ENCODE data around the gene AHCTF1. TPM values are rescaled to one million over a fixed set of nuclear protein-coding genes. Genes with fewer than 3 reads are reported as not detected.
"Not testable (repeated sequence)": the region's sequence is repeated elsewhere in the genome, so short reads cannot be mapped to it uniquely, and the experiment has no call there.

The AHCTF1 gene
- total RNA-seq, 1 experiment from 2014 or later, result 61.3 TPM

DNA sequence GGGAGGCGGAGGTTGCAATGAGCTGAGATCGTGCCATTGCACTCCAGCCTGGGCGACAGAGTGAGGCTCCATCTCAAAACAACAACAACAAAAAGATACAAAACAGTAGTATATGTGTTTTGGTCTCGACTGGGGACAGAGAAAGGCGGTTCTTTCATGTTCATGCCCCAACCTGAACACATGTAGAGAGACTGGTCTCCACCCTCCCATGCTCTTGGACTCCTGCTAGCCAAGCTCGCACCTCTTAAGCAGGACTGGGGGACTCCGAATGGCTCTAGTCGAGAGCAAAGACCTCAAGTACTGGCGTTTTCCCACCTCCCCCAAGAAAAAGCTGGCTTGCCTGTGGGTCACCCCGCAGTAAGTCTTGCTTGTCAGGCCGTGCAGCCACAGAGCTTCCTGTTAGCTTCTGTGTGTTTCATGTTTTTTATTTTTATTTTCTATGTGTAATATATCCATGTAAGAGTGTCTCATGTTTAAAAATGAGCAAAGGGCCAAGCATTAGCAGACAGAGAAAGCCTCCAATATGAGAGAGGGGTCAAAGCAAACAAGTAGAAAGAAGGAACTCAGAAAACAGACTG lies 116.0 kb downstream of the AHCTF1 start:
- no peak for DNase-seq
- intact Hi-C loops (cut with micrococcal nuclease; ENCODE audit: unreplicated experiment), result no loop called here
- TF ChIP-seq, protein P1, sequence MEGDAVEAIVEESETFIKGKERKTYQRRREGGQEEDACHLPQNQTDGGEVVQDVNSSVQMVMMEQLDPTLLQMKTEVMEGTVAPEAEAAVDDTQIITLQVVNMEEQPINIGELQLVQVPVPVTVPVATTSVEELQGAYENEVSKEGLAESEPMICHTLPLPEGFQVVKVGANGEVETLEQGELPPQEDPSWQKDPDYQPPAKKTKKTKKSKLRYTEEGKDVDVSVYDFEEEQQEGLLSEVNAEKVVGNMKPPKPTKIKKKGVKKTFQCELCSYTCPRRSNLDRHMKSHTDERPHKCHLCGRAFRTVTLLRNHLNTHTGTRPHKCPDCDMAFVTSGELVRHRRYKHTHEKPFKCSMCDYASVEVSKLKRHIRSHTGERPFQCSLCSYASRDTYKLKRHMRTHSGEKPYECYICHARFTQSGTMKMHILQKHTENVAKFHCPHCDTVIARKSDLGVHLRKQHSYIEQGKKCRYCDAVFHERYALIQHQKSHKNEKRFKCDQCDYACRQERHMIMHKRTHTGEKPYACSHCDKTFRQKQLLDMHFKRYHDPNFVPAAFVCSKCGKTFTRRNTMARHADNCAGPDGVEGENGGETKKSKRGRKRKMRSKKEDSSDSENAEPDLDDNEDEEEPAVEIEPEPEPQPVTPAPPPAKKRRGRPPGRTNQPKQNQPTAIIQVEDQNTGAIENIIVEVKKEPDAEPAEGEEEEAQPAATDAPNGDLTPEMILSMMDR (IDR thresholded peaks at IDR 0.05; ENCODE audit: unreplicated experiment), result no peak
- no peaks in the 10 kb centered on the region for H3K4me1 Mint-ChIP-seq (ENCODE audit: low read depth, unreplicated experiment)
- H3K36me3 Mint-ChIP-seq (ENCODE audit: insufficient read depth, unreplicated experiment), result no peaks in the 10 kb centered on the region
- no peaks in the 10 kb centered on the region for H3K9me3 Mint-ChIP-seq (ENCODE audit: low read depth, unreplicated experiment)
- BruUV-seq (replicated peaks), result no TSS peak
- CTCF ChIA-PET, result no interaction called here
- H3K27ac Mint-ChIP-seq (ENCODE audit: unreplicated experiment), result no peak overlapping the region
- H3K4me3 Mint-ChIP-seq (ENCODE audit: low read depth, unreplicated experiment), result no peak overlapping the region
- peaks cover 69% of the 10 kb centered on the region for H3K27me3 Mint-ChIP-seq (ENCODE audit: unreplicated experiment)

DNA sequence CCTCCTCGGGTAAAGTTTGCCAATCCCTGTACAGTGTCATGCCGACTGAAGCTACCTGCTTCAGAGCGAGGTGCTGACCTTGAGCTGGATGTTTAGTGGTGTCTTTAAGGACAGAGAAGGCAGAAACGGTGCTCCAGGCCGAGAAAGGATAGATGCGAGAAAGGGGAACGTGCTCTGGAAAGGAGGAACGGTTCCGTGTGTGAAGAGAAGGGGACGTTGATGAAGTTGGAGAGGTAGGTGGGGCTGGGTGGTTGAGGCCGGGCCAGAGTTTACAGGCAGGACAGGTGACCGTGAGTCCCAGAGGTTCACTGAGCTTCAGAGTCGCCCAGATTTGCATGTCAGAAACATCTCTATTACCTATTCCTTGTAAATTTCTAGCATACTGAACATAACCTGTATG lies 116.9 kb downstream of the AHCTF1 start:
- no peak overlapping the region for H3K27ac Mint-ChIP-seq (ENCODE audit: unreplicated experiment)
- no peaks in the 10 kb centered on the region for H3K9me3 Mint-ChIP-seq (ENCODE audit: low read depth, unreplicated experiment)
- DNase-seq, result no peak
- CTCF ChIA-PET, result no interaction called here
- intact Hi-C loops (cut with micrococcal nuclease; ENCODE audit: unreplicated experiment), result no loop called here
- H3K27me3 Mint-ChIP-seq (ENCODE audit: unreplicated experiment), result peaks cover 62% of the 10 kb centered on the region
- no peaks in the 10 kb centered on the region for H3K4me1 Mint-ChIP-seq (ENCODE audit: low read depth, unreplicated experiment)
- H3K36me3 Mint-ChIP-seq (ENCODE audit: insufficient read depth, unreplicated experiment), result no peaks in the 10 kb centered on the region
- TF ChIP-seq, protein P1 (IDR thresholded peaks at IDR 0.05; ENCODE audit: unreplicated experiment), result no peak
- H3K4me3 Mint-ChIP-seq (ENCODE audit: low read depth, unreplicated experiment), result no peak overlapping the region
- BruUV-seq (replicated peaks), result no TSS peak

DNA sequence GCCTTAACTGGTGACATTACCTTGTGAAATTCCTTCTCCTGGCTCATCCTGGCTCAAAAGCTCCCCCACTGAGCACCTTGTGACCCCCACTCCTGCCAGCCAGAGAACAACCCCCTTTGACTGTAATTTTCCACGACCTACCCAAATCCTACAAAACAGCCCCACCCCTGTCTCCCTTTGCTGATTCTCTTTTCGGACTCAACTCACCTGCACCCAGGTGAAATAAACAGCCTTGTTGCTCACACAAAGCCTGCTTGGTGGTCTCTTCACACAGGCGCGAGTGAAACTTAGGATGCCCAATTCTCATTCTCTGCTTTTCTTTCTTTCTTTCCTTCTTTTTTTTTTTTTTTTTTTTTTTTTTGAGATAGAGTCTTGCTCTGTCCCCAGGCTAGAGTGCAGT lies 118.4 kb downstream of the AHCTF1 start:
- BruUV-seq (replicated peaks); DNase-seq; CTCF ChIA-PET; intact Hi-C loops (cut with micrococcal nuclease; ENCODE audit: unreplicated experiment); H3K27ac Mint-ChIP-seq (ENCODE audit: unreplicated experiment); H3K4me1 Mint-ChIP-seq (ENCODE audit: low read depth, unreplicated experiment); H3K36me3 Mint-ChIP-seq (ENCODE audit: insufficient read depth, unreplicated experiment); H3K4me3 Mint-ChIP-seq (ENCODE audit: low read depth, unreplicated experiment); H3K9me3 Mint-ChIP-seq (ENCODE audit: low read depth, unreplicated experiment): not testable (repeated sequence)
- peaks cover 62% of the 10 kb centered on the region for H3K27me3 Mint-ChIP-seq (ENCODE audit: unreplicated experiment)

DNA sequence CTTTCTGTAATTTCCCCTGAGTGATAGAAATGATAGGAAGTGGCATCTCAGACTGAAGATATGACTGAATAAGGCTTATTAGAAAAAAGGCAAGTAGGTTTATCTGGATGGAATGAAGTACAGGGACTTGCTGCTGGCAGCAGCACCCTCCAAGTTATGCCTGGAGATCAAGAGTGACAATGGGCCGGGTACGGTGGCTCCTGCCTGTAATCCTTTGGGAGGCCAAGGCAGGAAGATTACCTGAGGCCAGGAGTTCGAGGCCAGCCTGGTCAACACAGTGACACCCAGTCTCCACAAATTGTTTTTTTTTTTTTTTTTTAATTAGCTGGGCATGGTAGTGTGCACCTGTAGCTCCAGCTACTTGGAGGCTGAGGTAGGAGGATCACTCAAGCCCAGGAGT lies 119.8 kb downstream of the AHCTF1 start:
- no peak for DNase-seq
- CTCF ChIA-PET, result no interaction called here
- H3K4me1 Mint-ChIP-seq (ENCODE audit: low read depth, unreplicated experiment), result no peaks in the 10 kb centered on the region
- no peak overlapping the region for H3K4me3 Mint-ChIP-seq (ENCODE audit: low read depth, unreplicated experiment)
- H3K36me3 Mint-ChIP-seq (ENCODE audit: insufficient read depth, unreplicated experiment), result no peaks in the 10 kb centered on the region
- intact Hi-C loops (cut with micrococcal nuclease; ENCODE audit: unreplicated experiment), result no loop called here
- no TSS peak for BruUV-seq (replicated peaks)
- no peaks in the 10 kb centered on the region for H3K9me3 Mint-ChIP-seq (ENCODE audit: low read depth, unreplicated experiment)
- TF ChIP-seq, protein P1 (IDR thresholded peaks at IDR 0.05; ENCODE audit: unreplicated experiment), result no peak
- H3K27ac Mint-ChIP-seq (ENCODE audit: unreplicated experiment), result no peak overlapping the region
- peaks cover 57% of the 10 kb centered on the region for H3K27me3 Mint-ChIP-seq (ENCODE audit: unreplicated experiment)

DNA sequence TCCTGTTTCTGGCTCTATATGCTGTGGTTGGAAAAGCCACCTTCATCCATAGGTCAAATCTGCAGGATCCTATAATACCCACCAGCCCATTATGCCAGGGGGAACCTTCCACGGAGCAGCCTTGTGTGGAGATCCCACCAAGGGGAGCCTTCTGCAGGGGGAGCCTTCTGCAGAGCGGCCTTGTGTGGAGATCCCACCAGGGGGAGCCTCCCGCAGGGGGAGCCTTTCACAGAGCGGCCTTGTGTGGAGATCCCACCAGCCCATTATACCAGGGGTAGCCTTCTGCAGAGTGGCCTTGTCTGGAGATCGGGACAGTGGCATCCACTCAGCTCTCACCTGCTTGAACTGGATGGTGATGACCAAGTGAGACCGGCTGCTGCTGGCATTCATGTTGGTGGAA lies 122.3 kb downstream of the AHCTF1 start:
- Mint-ChIP-seq H3K27me3 (ENCODE audit: unreplicated experiment) (peaks cover 32% of the 10 kb centered on the region), H3K36me3 (ENCODE audit: insufficient read depth, unreplicated experiment) (no peaks in the 10 kb centered on the region), H3K9me3 (ENCODE audit: low read depth, unreplicated experiment) (no peaks in the 10 kb centered on the region), H3K27ac (ENCODE audit: unreplicated experiment) (no peak overlapping the region), H3K4me1 (ENCODE audit: low read depth, unreplicated experiment) (no peaks in the 10 kb centered on the region), H3K4me3 (ENCODE audit: low read depth, unreplicated experiment) (no peak overlapping the region)
- intact Hi-C loops (cut with micrococcal nuclease; ENCODE audit: unreplicated experiment), result no loop called here
- CTCF ChIA-PET, result no interaction called here
- no peak for DNase-seq
- TF ChIP-seq, protein P1 (IDR thresholded peaks at IDR 0.05; ENCODE audit: unreplicated experiment), result no peak
- no TSS peak for BruUV-seq (replicated peaks)
